OCI-LY7 (cell line): ENCODE measurements around the gene SLCO4A1. TPM values are rescaled to one million over a fixed set of nuclear protein-coding genes. Genes with fewer than 3 reads are reported as not detected.

ENCODE experiments used
- BruUV-seq: library from RNA; stranded (reverse); fragments of 400-500 nt; replicated peaks from 2 replicates; lab custom pipeline; 2021; lab: Mats Ljungman, UMichigan
- CTCF ChIA-PET: fragments of 300-600 bp; sonication (Branson Sonifier 250); formaldehyde crosslinking; loops from one replicate; lab custom pipeline; 2022; ENCODE audit warnings: antibody characterized with exemption; ENCODE audit not compliant: unreplicated experiment; lab: Charles Lee
- POLR2A ChIA-PET: fragments of 300-600 bp; sonication (Branson Sonifier 250); formaldehyde crosslinking; loops from one replicate; lab custom pipeline; 2022; ENCODE audit warnings: antibody characterized with exemption; lab: Charles Lee
- DNase-seq: peaks from one replicate; pipeline ENCODE4 v3.0.0-alpha.2; 2015; ENCODE audit warnings: low spot score
- H2AFZ ChIP-seq: fragments of 200-600 bp; sonication (generic), shearing (Covaris generic); 2 replicates; pipeline ENCODE4 v1.6.1; 2014; ENCODE audit warnings: mild to moderate bottlenecking, antibody characterized with exemption, low read length, moderate library complexity
- H3K27ac ChIP-seq: fragments of 200-600 bp; sonication (generic); 2 replicates; pipeline ENCODE4 v1.5.1; 2014; ENCODE audit warnings: mixed run types, low read depth, mild to moderate bottlenecking, moderate library complexity, low read length, inconsistent platforms; ENCODE audit not compliant: poor library complexity, severe bottlenecking
- H3K36me3 ChIP-seq: fragments of 200-600 bp; sonication (generic); 2 replicates; pipeline ENCODE4 v1.6.1; 2014; ENCODE audit warnings: mild to moderate bottlenecking, antibody characterized with exemption, low read length, moderate library complexity, mixed read lengths; ENCODE audit not compliant: insufficient read depth
- H3K4me1 ChIP-seq: fragments of 200-600 bp; sonication (generic); 2 replicates; pipeline ENCODE4 v1.5.1; 2014; ENCODE audit warnings: mild to moderate bottlenecking, low read length; ENCODE audit not compliant: insufficient read depth, poor library complexity, severe bottlenecking
- H3K4me2 ChIP-seq: fragments of 200-600 bp; sonication (generic); 2 replicates; pipeline ENCODE4 v1.6.1; 2014; ENCODE audit warnings: mild to moderate bottlenecking, low read length
- H3K4me3 ChIP-seq: fragments of 200-600 bp; sonication (generic); 2 replicates; pipeline ENCODE4 v1.5.1; 2014; ENCODE audit warnings: mild to moderate bottlenecking, low read depth, low read length; ENCODE audit not compliant: poor library complexity, severe bottlenecking
- H3K79me2 ChIP-seq: fragments of 200-600 bp; sonication (generic); 2 replicates; pipeline ENCODE4 v1.6.1; 2016; ENCODE audit warnings: low read depth, mild to moderate bottlenecking, low read length, moderate library complexity, mixed read lengths; ENCODE audit not compliant: insufficient read depth
- H3K9me2 ChIP-seq: fragments of 200-600 bp; sonication (generic); 2 replicates; pipeline ENCODE4 v1.6.1; 2016; ENCODE audit warnings: mild to moderate bottlenecking, low read length, mixed read lengths; ENCODE audit not compliant: insufficient read depth
- H3K9me3 ChIP-seq: fragments of 200-600 bp; sonication (generic); 2 replicates; pipeline ENCODE4 v1.6.1; 2014; ENCODE audit warnings: mild to moderate bottlenecking, mixed run types, low read length, mixed read lengths
- H4K20me1 ChIP-seq: fragments of 200-600 bp; sonication (generic); 2 replicates; pipeline ENCODE4 v1.6.1; 2014; ENCODE audit warnings: mild to moderate bottlenecking, antibody characterized with exemption, low read length, moderate library complexity, mixed read lengths; ENCODE audit not compliant: insufficient read depth
- CTCF ChIP-seq: fragments of 200-600 bp; sonication (generic); conservative IDR thresholded peaks from 2 replicates; pipeline ENCODE4 v1.5.1; 2014; ENCODE audit warnings: mild to moderate bottlenecking, antibody characterized with exemption, low read length, moderate library complexity, mixed read lengths
- EZH2phosphoT487 ChIP-seq: fragments of 200-600 bp; sonication (generic); IDR thresholded peaks from 2 replicates; pipeline ENCODE4 v1.6.1; 2018; ENCODE audit warnings: low read depth, borderline replicate concordance, mild to moderate bottlenecking, mixed run types, antibody characterized with exemption, low read length, moderate library complexity, mixed read lengths
- intact Hi-C: fragments of 100-400 bp; cut with micrococcal nuclease; formaldehyde crosslinking; loops from one replicate; pipeline ENCODE4 v1.10.0; 2022; ENCODE audit not compliant: unreplicated experiment
- total RNA-seq, 2 experiments: library from RNA; depleted of rRNA in 1 of 2; stranded (reverse); fragments of >200 nt in 1 of 2; shearing (Covaris generic) in 1 of 2; gene quantifications; 2 replicates each; pipeline ENCODE4 v1.2.3, GENCODE V29; 2014 to 2022

Gene SLCO4A1
- total RNA-seq, 2 experiments from 2014 or later: 34.3 to 52.4 TPM

GRCh38 chr20:62719250-62719935, 77.1 kb downstream of the SLCO4A1 start:
- DNase-seq: no peak
- no TSS peak for BruUV-seq
- CTCF ChIA-PET: no interaction called here
- no peak overlapping the region for H2AFZ ChIP-seq
- no peak overlapping the region for H3K4me3 ChIP-seq
- H3K9me2 ChIP-seq: no peaks in the 10 kb centered on the region
- no peak overlapping the region for H3K27ac ChIP-seq
- H3K4me2 ChIP-seq: no peak overlapping the region
- no peak for TF ChIP-seq CTCF
- no peak for TF ChIP-seq EZH2phosphoT487
- intact Hi-C loops: no loop called here
- POLR2A ChIA-PET: interaction anchor here (0.6 to 1.0 kb wide), 4 partner anchors 52 to 605 kb away, joined by 3 to 5 read pairs (median 4); partner anchors contain the start of gene SLCO4A1
- no peaks in the 10 kb centered on the region for H4K20me1 ChIP-seq
- peaks cover 8% of the 10 kb centered on the region; the same call in 1 of the 2 replicates for H3K9me3 ChIP-seq
- H3K79me2 ChIP-seq: no peaks in the 10 kb centered on the region
- no peaks in the 10 kb centered on the region for H3K4me1 ChIP-seq
- no peaks in the 10 kb centered on the region for H3K36me3 ChIP-seq

Other genes starting within 250 kb of the SLCO4A1 start
- gene CABLES2, start 235.2 kb upstream of the SLCO4A1 start, total RNA-seq (2014; rRNA removed; shearing (Covaris generic)): 11.1 and 14.8 TPM in 2 replicates
- 22.5 and 23.3 TPM in 2 replicates for gene CABLES2, start 235.2 kb upstream of the SLCO4A1 start, total RNA-seq (2022)
- not detected in 2 replicates for gene RBBP8NL, start 215.0 kb upstream of the SLCO4A1 start, total RNA-seq (2014; rRNA removed; shearing (Covaris generic))
- gene RBBP8NL, start 215.0 kb upstream of the SLCO4A1 start, total RNA-seq (2022): not detected in 2 replicates
- not detected in 2 replicates for gene GATA5, start 166.5 kb upstream of the SLCO4A1 start, total RNA-seq (2014; rRNA removed; shearing (Covaris generic))
- not detected in 2 replicates for gene GATA5, start 166.5 kb upstream of the SLCO4A1 start, total RNA-seq (2022)
- gene NTSR1, start 66.3 kb downstream of the SLCO4A1 start, total RNA-seq (2014; rRNA removed; shearing (Covaris generic)): not detected in 2 replicates
- gene NTSR1, start 66.3 kb downstream of the SLCO4A1 start, total RNA-seq (2022): not detected in 2 replicates
- gene MRGBP, start 154.0 kb downstream of the SLCO4A1 start, total RNA-seq (2014; rRNA removed; shearing (Covaris generic)): 22.2 and 25.1 TPM in 2 replicates
- gene MRGBP, start 154.0 kb downstream of the SLCO4A1 start, total RNA-seq (2022): 19.9 and 22.6 TPM in 2 replicates
- 64.8 and 75.6 TPM in 2 replicates for gene OGFR, start 162.3 kb downstream of the SLCO4A1 start, total RNA-seq (2014; rRNA removed; shearing (Covaris generic))
- 66.2 and 69.9 TPM in 2 replicates for gene OGFR, start 162.3 kb downstream of the SLCO4A1 start, total RNA-seq (2022)
- gene COL9A3, start 174.5 kb downstream of the SLCO4A1 start, total RNA-seq (2014; rRNA removed; shearing (Covaris generic)): 1.0 and 1.7 TPM in 2 replicates
- 5.2 and 6.1 TPM in 2 replicates for gene COL9A3, start 174.5 kb downstream of the SLCO4A1 start, total RNA-seq (2022)
- 9.5 and 10.0 TPM in 2 replicates for gene TCFL5, start 219.3 kb downstream of the SLCO4A1 start, total RNA-seq (2014; rRNA removed; shearing (Covaris generic))
- 8.7 and 9.2 TPM in 2 replicates for gene TCFL5, start 219.3 kb downstream of the SLCO4A1 start, total RNA-seq (2022)